Activated CD4-positive, alpha-beta T cell treated with anti-CD3 and anti-CD28 coated beads for 24 hours (primary cell): ENCODE measurements around the gene KCTD7.
"Not testable (repeated sequence)": the region's sequence is repeated elsewhere in the genome, so short reads cannot be mapped to it uniquely, and the experiment has no call there.

ENCODE experiments used
- DNase-seq, 2 donors: peaks; one replicate each; pipeline ENCODE4 v3.0.0-alpha.2; 2020; ENCODE audit warnings: low read depth in 2 of 2

Gene KCTD7

GRCh38 chr7:66682350-66683093 is 53.8 kb downstream of the KCTD7 start:
- DNase-seq, result no peak

GRCh38 chr7:66683094-66683769 is 54.6 kb downstream of the KCTD7 start:
- DNase-seq, result not testable (repeated sequence)

GRCh38 chr7:66683770-66684123 is 55.1 kb downstream of the KCTD7 start:
- DNase-seq, result no peak

GRCh38 chr7:66685663-66686062 is 57.0 kb downstream of the KCTD7 start:
- not testable (repeated sequence) for DNase-seq

- DNase-seq, result no peak
Observed at GRCh38 chr7:66687186-66687585, 58.5 kb downstream of the KCTD7 start.

- not testable (repeated sequence) for DNase-seq
Observed at GRCh38 chr7:66687672-66688071, 59.0 kb downstream of the KCTD7 start.

- DNase-seq, result no peak
Observed at GRCh38 chr7:66689081-66689480, 60.4 kb downstream of the KCTD7 start.

- DNase-seq, result no peak
Observed at GRCh38 chr7:66693331-66693730, 64.7 kb downstream of the KCTD7 start.
